ENCODE results near the gene TAS2R20.

DNA sequence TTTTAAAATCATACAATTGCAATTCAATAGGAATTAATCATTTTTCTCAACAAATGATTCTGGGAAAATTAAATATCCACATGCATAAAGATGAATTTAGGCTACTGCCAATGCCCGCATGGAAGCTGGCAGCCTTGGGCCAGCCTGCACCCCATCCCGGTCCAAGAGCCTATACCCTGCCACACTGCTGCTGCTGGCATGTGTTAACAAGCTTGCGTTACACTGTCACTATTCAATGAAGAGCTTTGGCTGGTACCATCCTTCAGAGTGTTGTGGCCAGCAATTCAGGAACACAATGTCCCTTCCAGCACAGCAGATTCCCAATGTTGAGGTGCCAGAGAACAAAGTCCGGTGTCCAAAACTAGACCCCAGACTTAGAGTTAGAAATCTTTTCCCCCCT lies 45.5 kb downstream of the TAS2R20 start:
- TF ChIP-seq, protein P1, sequence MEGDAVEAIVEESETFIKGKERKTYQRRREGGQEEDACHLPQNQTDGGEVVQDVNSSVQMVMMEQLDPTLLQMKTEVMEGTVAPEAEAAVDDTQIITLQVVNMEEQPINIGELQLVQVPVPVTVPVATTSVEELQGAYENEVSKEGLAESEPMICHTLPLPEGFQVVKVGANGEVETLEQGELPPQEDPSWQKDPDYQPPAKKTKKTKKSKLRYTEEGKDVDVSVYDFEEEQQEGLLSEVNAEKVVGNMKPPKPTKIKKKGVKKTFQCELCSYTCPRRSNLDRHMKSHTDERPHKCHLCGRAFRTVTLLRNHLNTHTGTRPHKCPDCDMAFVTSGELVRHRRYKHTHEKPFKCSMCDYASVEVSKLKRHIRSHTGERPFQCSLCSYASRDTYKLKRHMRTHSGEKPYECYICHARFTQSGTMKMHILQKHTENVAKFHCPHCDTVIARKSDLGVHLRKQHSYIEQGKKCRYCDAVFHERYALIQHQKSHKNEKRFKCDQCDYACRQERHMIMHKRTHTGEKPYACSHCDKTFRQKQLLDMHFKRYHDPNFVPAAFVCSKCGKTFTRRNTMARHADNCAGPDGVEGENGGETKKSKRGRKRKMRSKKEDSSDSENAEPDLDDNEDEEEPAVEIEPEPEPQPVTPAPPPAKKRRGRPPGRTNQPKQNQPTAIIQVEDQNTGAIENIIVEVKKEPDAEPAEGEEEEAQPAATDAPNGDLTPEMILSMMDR (IDR thresholded peaks at IDR 0.05) = no peak
- no peak for TF ChIP-seq POLR2AphosphoS5 (IDR thresholded peaks at IDR 0.05)
